OCI-LY1 (cell line): ENCODE data around the gene GDI1.

ENCODE experiments used
- H2AFZ ChIP-seq: fragments of 200-600 bp; sonication (generic), shearing (Covaris generic); 2 replicates; pipeline ENCODE4 v1.6.0; 2014; ENCODE audit warnings: antibody characterized with exemption, mild to moderate bottlenecking, low read length
- H3F3A ChIP-seq: fragments of 200-600 bp; sonication (generic), shearing (Covaris generic); 2 replicates; pipeline ENCODE4 v1.6.0; 2014; ENCODE audit warnings: mild to moderate bottlenecking, antibody characterized with exemption, low read length, moderate library complexity; ENCODE audit not compliant: insufficient read depth
- H3K27ac ChIP-seq: fragments of 200-600 bp; sonication (generic); 2 replicates; pipeline ENCODE4 v1.5.1; 2014; ENCODE audit warnings: low read length, mixed run types, mild to moderate bottlenecking, low read depth; ENCODE audit not compliant: poor library complexity, severe bottlenecking
- H3K27me3 ChIP-seq: fragments of 200-600 bp; sonication (generic); 2 replicates; pipeline ENCODE4 v1.6.0; 2014; ENCODE audit warnings: antibody characterized with exemption, mild to moderate bottlenecking, low read length, moderate library complexity; ENCODE audit not compliant: insufficient read depth
- H3K36me3 ChIP-seq: fragments of 200-600 bp; sonication (generic); 2 replicates; pipeline ENCODE4 v1.6.1; 2014; ENCODE audit warnings: mild to moderate bottlenecking, antibody characterized with exemption, low read length, moderate library complexity, mixed read lengths; ENCODE audit not compliant: insufficient read depth
- H3K4me1 ChIP-seq: fragments of 200-600 bp; sonication (generic); 2 replicates; pipeline ENCODE4 v1.5.1; 2014; ENCODE audit warnings: mild to moderate bottlenecking, low read length, moderate library complexity; ENCODE audit not compliant: insufficient read depth, severe bottlenecking
- H3K4me2 ChIP-seq: fragments of 200-600 bp; sonication (generic), shearing (Covaris generic); 2 replicates; pipeline ENCODE4 v1.6.1; 2014; ENCODE audit warnings: low read length
- H3K4me3 ChIP-seq: fragments of 200-600 bp; sonication (generic); 2 replicates; pipeline ENCODE4 v1.5.1; 2014; ENCODE audit warnings: low read length, low read depth, mild to moderate bottlenecking, mixed read lengths; ENCODE audit not compliant: poor library complexity, severe bottlenecking
- H3K79me2 ChIP-seq: fragments of 200-600 bp; shearing (Covaris generic); 2 replicates; pipeline ENCODE4 v1.6.1; 2016; ENCODE audit warnings: mixed run types, low read length, mixed read lengths; ENCODE audit not compliant: insufficient read depth
- H3K9ac ChIP-seq: fragments of 200-600 bp; sonication (generic), shearing (Covaris generic); 2 replicates; pipeline ENCODE4 v1.6.1; 2014; ENCODE audit warnings: mild to moderate bottlenecking, low read length, mixed read lengths
- H3K9me2 ChIP-seq: fragments of 200-600 bp; sonication (generic), shearing (Covaris generic); 2 replicates; pipeline ENCODE4 v1.6.1; 2014; ENCODE audit warnings: low read depth, mild to moderate bottlenecking, low read length, mixed read lengths
- H3K9me3 ChIP-seq: fragments of 200-600 bp; shearing (Covaris generic); 2 replicates; pipeline ENCODE4 v1.6.1; 2014; ENCODE audit warnings: low read length, mixed read lengths
- H4K20me1 ChIP-seq: fragments of 200-600 bp; sonication (generic), shearing (Covaris generic); 2 replicates; pipeline ENCODE4 v1.6.0; 2016; ENCODE audit warnings: mild to moderate bottlenecking, low read length; ENCODE audit not compliant: insufficient read depth
- EZH2 ChIP-seq: fragments of 200-600 bp; sonication (generic), shearing (Covaris generic); IDR thresholded peaks from 2 replicates; pipeline ENCODE4 v1.8.0; 2017; ENCODE audit warnings: borderline replicate concordance, mixed run types, mild to moderate bottlenecking, antibody characterized with exemption, low read length, moderate library complexity, mixed read lengths
- TF ChIP-seq, protein P1 (sequence below): fragments of 200-600 bp; sonication (generic), shearing (Covaris generic); IDR thresholded peaks from 2 replicates; pipeline ENCODE4 v1.5.1; 2017; ENCODE audit warnings: mild to moderate bottlenecking, antibody characterized with exemption, low read length, moderate library complexity, mixed read lengths

Gene GDI1

DNA sequence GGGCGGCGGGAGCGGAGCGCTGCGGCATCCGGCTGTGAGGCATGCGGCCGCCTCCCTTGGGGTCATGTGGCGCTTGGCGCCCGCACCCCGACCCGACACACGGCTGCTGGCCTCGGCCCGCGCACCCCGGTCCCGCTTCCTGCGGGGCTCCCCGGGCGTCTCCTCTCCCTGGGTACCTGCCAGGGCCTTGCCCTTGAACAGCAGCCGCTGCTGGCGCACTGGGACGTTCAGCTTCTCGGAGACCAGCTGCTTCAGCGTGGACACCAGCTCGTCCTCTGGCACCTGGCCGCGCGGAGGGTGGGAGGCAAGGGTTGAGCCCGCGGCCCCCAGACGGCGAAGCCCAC, 49.1 kb downstream of the GDI1 start:
- Histone ChIP-seq H2AFZ (no peak overlapping the region), H3K9me3 (no peaks in the 10 kb centered on the region), H4K20me1 (no peaks in the 10 kb centered on the region), H3K9ac (peak overlapping the region; percentile 84), H3K79me2 (no peaks in the 10 kb centered on the region), H3K4me1 (peaks cover 59% of the 10 kb centered on the region), H3K27ac (peak overlapping the region; percentile 47), H3K27me3 (no peaks in the 10 kb centered on the region), H3F3A (no peaks in the 10 kb centered on the region), H3K9me2 (no peaks in the 10 kb centered on the region), H3K4me2 (peak overlapping the region; percentile 79), H3K36me3 (peaks cover 23% of the 10 kb centered on the region), H3K4me3 (peak overlapping the region; percentile 72)
- TF ChIP-seq, protein P1, sequence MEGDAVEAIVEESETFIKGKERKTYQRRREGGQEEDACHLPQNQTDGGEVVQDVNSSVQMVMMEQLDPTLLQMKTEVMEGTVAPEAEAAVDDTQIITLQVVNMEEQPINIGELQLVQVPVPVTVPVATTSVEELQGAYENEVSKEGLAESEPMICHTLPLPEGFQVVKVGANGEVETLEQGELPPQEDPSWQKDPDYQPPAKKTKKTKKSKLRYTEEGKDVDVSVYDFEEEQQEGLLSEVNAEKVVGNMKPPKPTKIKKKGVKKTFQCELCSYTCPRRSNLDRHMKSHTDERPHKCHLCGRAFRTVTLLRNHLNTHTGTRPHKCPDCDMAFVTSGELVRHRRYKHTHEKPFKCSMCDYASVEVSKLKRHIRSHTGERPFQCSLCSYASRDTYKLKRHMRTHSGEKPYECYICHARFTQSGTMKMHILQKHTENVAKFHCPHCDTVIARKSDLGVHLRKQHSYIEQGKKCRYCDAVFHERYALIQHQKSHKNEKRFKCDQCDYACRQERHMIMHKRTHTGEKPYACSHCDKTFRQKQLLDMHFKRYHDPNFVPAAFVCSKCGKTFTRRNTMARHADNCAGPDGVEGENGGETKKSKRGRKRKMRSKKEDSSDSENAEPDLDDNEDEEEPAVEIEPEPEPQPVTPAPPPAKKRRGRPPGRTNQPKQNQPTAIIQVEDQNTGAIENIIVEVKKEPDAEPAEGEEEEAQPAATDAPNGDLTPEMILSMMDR, result no peak
- no peak for TF ChIP-seq EZH2

DNA sequence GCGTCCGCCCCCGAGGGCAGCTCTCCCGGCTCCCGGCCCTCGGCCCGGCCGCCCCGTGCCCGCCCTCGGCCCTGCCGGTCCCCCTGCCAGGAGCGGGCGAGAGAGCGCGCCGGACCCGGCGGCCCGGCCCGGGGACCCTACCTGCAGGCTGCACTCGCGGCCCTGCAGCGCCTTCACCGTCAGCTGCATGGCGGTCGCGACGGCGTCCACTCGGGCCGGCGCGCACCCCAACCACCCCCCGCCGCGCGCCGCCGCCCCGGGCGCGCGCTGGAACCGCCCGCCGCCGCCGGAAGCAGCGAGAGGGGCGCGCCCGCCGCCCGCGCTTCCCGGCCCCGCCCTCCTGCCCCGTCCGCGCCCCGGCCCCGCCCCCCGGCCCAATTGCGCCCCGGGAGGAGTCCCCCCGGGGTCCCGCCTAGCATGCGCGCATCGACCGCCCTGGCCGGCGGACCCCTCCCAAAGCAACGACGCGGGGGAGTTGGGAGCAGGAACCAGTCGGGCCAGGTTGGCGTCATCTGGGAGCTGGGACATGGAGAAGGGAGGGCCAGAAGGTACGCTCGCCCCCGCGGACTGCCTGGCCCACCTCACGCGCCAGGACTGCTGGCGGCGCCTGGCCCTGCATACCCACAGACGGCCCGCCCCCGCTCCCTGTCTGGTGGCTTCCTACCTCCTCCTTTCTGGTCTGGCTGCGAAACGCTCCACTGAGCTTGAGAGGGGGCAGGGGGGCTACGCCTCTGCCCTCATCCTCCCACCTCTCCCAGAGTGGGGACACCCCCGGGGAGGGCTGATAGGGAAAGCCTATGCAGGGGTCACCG, 49.6 kb downstream of the GDI1 start, which contains the start of gene UBL4A:
Gene UBL4A (minus strand): TSS at position 220 of the 812 bp plus-strand sequence. CDS start 31 bp downstream, at position 189.
- Histone ChIP-seq H3K36me3 (peaks cover 23% of the 10 kb centered on the region), H3K9ac (peak within 1 kb of the TSS; percentile 84), H3K4me1 (peaks cover 58% of the 10 kb centered on the region), H2AFZ (no peak within 1 kb of the TSS), H3K4me2 (peak within 1 kb of the TSS; percentile 79), H3K27ac (peak within 1 kb of the TSS; percentile 63), H3F3A (no peaks in the 10 kb centered on the region), H3K9me2 (no peaks in the 10 kb centered on the region), H4K20me1 (no peaks in the 10 kb centered on the region), H3K4me3 (peak within 1 kb of the TSS; percentile 72), H3K79me2 (no peaks in the 10 kb centered on the region), H3K9me3 (no peaks in the 10 kb centered on the region), H3K27me3 (no peaks in the 10 kb centered on the region)
- no peak for TF ChIP-seq EZH2
- TF ChIP-seq, protein P1, result no peak

DNA sequence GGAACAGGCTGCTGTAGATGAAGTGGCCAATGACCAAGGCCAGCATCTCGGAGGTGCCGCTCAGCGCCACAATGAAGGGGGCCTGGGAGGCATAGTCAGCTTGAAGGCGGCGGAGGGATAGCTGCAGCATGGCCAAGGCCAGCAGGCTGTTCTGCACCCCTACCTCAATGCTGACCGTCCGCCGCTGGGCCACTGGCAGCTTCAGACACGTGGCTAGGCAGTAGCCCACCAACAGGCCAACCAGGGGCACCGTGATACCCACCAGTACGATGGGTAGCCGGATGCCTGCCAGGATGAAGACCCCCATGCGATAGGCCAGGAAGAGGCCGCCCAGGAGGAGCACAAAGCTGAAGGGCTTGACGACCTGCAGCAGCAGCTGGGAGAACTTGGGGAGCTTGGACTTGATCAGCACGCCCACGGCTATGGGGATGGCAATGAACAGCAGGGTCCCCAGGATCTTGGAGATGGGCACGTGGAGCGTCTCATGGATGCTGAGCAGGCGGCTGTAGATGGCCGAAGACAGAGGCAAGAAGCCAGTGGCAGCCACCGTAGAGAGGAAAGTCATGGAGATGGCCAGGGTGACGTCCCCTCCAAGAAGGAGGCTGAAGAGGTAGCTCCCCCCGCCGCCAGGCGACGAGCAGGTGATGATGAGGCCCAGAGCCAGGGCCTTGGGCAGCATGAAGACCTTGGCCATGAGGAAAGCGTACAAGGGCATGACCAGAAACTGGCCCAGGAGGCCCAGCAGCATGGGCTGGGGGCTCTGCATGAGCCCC, 50.8 kb downstream of the GDI1 start:
- H3K36me3 ChIP-seq, result peaks cover 23% of the 10 kb centered on the region
- no peaks in the 10 kb centered on the region for H3K9me2 ChIP-seq
- TF ChIP-seq, protein P1, result no peak
- TF ChIP-seq EZH2, result no peak
- no peaks in the 10 kb centered on the region for H3F3A ChIP-seq
- H3K4me1 ChIP-seq, result peaks cover 47% of the 10 kb centered on the region
- H3K4me3 ChIP-seq, result no peak overlapping the region
- H4K20me1 ChIP-seq, result no peaks in the 10 kb centered on the region
- H3K4me2 ChIP-seq, result no peak overlapping the region
- peak overlapping the region; percentile 63 for H3K27ac ChIP-seq
- no peaks in the 10 kb centered on the region for H3K27me3 ChIP-seq
- no peaks in the 10 kb centered on the region for H3K79me2 ChIP-seq
- H3K9me3 ChIP-seq, result no peaks in the 10 kb centered on the region
- no peak overlapping the region for H3K9ac ChIP-seq
- no peak overlapping the region for H2AFZ ChIP-seq
